ENCODE data around the gene PGM3. TPM values are rescaled to one million over a fixed set of nuclear protein-coding genes. Genes with fewer than 3 reads are reported as not detected.

PGM3 gene
- total RNA-seq, 3 donors from 2014 or later, result 21.3 to 41.0 (median 24.9) TPM

DNA sequence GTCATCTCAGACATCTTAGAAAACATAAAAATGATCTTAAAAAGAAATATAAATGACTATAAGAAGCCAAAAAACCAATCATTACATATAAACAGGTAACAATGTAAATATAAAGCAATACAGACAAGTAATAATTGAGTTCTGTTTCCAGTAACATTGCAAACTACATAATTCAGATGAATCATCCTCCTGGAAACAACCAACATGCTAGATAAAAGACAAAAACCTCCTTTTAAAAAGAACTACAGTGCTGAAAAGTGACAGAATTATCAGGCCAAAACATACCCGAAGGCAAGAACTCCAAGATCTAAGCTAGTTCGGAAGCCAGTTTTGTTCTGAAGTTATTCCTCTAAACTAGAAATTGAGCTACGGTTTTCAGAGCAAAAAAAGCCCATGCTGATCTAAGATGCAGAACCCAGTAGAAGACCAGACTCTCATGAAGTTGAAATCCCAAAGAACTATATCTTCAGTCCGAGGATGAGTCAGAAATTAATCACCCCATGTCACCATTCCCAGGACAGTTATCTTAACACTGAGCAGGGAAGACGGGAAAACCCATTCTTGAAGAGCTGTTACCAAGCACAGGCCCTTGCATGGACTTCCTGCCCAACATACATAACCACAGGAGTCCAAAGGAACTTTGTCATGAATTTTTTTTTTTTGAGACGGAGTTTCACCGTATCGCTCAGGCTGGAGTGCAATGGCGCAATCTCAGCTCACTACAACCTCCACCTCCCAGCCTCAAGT, 9.8 kb downstream of the PGM3 start:
- no peak for DNase-seq (ENCODE audit: low spot score in 2 of 2)
- TF ChIP-seq, protein P1, sequence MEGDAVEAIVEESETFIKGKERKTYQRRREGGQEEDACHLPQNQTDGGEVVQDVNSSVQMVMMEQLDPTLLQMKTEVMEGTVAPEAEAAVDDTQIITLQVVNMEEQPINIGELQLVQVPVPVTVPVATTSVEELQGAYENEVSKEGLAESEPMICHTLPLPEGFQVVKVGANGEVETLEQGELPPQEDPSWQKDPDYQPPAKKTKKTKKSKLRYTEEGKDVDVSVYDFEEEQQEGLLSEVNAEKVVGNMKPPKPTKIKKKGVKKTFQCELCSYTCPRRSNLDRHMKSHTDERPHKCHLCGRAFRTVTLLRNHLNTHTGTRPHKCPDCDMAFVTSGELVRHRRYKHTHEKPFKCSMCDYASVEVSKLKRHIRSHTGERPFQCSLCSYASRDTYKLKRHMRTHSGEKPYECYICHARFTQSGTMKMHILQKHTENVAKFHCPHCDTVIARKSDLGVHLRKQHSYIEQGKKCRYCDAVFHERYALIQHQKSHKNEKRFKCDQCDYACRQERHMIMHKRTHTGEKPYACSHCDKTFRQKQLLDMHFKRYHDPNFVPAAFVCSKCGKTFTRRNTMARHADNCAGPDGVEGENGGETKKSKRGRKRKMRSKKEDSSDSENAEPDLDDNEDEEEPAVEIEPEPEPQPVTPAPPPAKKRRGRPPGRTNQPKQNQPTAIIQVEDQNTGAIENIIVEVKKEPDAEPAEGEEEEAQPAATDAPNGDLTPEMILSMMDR (IDR thresholded peaks at IDR 0.05), result no peak
- TF ChIP-seq POLR2A (IDR thresholded peaks at IDR 0.05), result no peak
- TF ChIP-seq POLR2AphosphoS5 (IDR thresholded peaks at IDR 0.05), result no peak
- intact Hi-C loops (cut with DNase I; ENCODE audit: low total_unique reads), result no loop called here
- Histone ChIP-seq H3K36me3 (no peaks in the 10 kb centered on the region), H3K27me3 (no peaks in the 10 kb centered on the region), H3K4me3 (no peak overlapping the region), H3K27ac (no peak overlapping the region), H3K9me3 (no peaks in the 10 kb centered on the region), H3K4me1 (no peaks in the 10 kb centered on the region)

DNA sequence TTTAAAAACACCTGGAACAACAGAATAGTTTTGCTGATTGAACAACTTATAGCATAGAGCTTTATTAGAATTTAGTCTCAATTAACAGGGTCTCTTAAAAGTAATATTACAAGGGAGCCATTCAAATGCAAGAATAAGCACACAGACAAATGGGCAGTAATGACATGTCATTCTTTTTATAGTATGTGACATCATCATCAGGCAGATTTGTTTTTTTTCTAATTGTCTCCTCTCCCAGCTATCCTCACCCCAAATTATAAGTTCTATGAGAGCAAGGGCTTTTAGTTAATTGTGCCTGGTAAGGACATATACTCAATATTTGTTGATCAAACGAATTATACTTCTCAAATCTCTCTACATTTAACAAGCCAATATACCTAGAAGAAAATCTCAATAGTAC, 11.0 kb downstream of the PGM3 start:
- intact Hi-C loops (cut with DNase I; ENCODE audit: low total_unique reads), result no loop called here
- Histone ChIP-seq H3K36me3 (no peaks in the 10 kb centered on the region), H3K4me1 (no peaks in the 10 kb centered on the region), H3K27me3 (no peaks in the 10 kb centered on the region), H3K27ac (no peak overlapping the region), H3K9me3 (no peaks in the 10 kb centered on the region), H3K4me3 (no peak overlapping the region)
- no peak for DNase-seq (ENCODE audit: low spot score in 2 of 2)
- TF ChIP-seq, protein P1 (IDR thresholded peaks at IDR 0.05), result no peak
- TF ChIP-seq POLR2AphosphoS5 (IDR thresholded peaks at IDR 0.05), result no peak
- TF ChIP-seq POLR2A (IDR thresholded peaks at IDR 0.05), result no peak

DNA sequence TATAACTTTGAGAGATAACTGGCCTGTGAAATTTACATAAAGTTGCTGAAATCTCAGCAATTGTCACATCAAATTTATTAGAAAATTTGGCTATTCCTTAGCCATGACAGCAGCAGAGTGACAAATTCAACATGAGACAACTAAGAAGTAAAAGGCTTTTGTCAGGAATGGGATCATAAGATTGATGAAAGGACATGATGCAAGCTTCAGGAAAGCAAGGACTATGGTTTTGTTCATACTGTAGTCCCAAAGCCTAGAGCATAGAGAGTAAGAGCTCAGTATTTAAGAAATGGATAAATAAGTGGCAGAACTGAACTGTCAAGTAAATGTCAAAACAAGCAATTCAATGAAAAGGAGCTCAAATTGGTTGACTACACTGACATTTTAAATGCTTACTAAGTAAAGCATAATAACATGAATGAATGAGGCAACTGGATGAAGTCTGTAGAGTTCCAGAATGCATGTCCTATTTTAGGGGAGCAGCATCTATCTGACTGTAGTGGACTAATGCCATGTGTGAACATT, 12.6 kb downstream of the PGM3 start:
- DNase-seq (ENCODE audit: low spot score in 2 of 2), result no peak
- Histone ChIP-seq H3K4me1 (no peaks in the 10 kb centered on the region), H3K9me3 (no peaks in the 10 kb centered on the region), H3K36me3 (no peaks in the 10 kb centered on the region), H3K4me3 (no peak overlapping the region), H3K27me3 (no peaks in the 10 kb centered on the region), H3K27ac (no peak overlapping the region)
- no peak for TF ChIP-seq POLR2A (IDR thresholded peaks at IDR 0.05)
- TF ChIP-seq POLR2AphosphoS5 (IDR thresholded peaks at IDR 0.05), result no peak
- TF ChIP-seq, protein P1 (IDR thresholded peaks at IDR 0.05), result no peak
- intact Hi-C loops (cut with DNase I; ENCODE audit: low total_unique reads), result no loop called here

DNA sequence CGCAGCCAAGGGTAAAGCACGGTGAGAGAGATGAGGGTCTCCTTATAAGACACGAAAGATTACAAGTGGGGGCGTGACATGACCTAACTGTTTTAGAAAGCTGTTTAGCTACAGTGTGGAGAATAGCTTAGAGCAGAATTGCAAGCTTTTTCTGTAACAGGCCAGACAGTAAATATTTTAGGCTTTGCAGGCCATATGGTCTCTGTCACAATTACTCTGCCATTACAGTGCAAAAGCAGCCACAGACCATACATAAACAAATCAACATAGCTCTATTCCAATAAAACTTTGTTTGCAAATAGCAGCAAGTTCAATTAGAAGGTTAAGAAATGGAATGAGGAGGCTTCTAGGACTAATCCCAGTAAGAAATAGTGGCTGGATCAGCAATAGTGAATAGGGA, 16.8 kb downstream of the PGM3 start:
- Histone ChIP-seq H3K27ac (no peak overlapping the region), H3K4me3 (no peak overlapping the region), H3K36me3 (no peaks in the 10 kb centered on the region), H3K27me3 (no peaks in the 10 kb centered on the region), H3K4me1 (no peaks in the 10 kb centered on the region), H3K9me3 (no peaks in the 10 kb centered on the region)
- TF ChIP-seq, protein P1 (IDR thresholded peaks at IDR 0.05), result no peak
- TF ChIP-seq POLR2A (IDR thresholded peaks at IDR 0.05), result no peak
- no peak for DNase-seq (ENCODE audit: low spot score in 2 of 2)
- intact Hi-C loops (cut with DNase I; ENCODE audit: low total_unique reads), result no loop called here

DNA sequence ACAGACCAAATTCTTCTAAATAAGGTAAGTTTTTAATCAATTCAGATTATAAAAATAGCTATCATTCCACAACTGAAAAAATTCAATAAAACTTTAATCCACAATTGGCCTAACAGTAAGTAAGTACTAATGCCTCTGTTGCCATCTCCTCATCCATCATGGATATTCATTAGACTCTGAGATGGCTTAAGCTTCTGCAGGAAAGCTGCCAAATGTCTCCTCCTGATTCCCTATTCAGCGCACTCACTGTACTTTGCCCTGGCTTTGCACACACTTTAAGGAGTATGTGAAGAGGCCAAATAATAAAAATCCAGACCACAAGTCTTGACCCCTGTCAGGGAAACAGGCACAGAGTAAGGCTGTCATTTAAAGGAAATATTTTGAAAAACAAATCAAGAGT, 23.6 kb downstream of the PGM3 start:
- Histone ChIP-seq H3K4me3 (no peak overlapping the region), H3K9me3 (no peaks in the 10 kb centered on the region), H3K36me3 (peaks cover 11% of the 10 kb centered on the region), H3K27me3 (no peaks in the 10 kb centered on the region), H3K27ac (no peak overlapping the region), H3K4me1 (no peaks in the 10 kb centered on the region)
- no peak for DNase-seq (ENCODE audit: low spot score in 2 of 2)
- intact Hi-C loops (cut with DNase I; ENCODE audit: low total_unique reads), result no loop called here
- TF ChIP-seq POLR2A (IDR thresholded peaks at IDR 0.05), result no peak
- TF ChIP-seq, protein P1 (IDR thresholded peaks at IDR 0.05), result no peak
- TF ChIP-seq POLR2AphosphoS5 (IDR thresholded peaks at IDR 0.05), result no peak
